H9 (cell line): ENCODE results near the gene MYO1E. TPM values are rescaled to one million over a fixed set of nuclear protein-coding genes. Genes with fewer than 3 reads are reported as not detected.

Experiments used
- DNase-seq: peaks from one replicate; pipeline ENCODE4 v3.0.0-alpha.2; 2017
- H2AFZ ChIP-seq: one replicate; pipeline ENCODE4 v1.6.1; 2013; ENCODE audit warnings: mild to moderate bottlenecking, low read length, control low read depth, moderate library complexity
- H2AK5ac ChIP-seq: 2 replicates; pipeline ENCODE4 v1.6.1; 2013; ENCODE audit warnings: low read length, control low read depth, mixed read lengths; ENCODE audit not compliant: insufficient read length
- H2BK120ac ChIP-seq: one replicate; pipeline ENCODE4 v1.6.1; 2013; ENCODE audit warnings: low read depth, mild to moderate bottlenecking, low read length, control low read depth, inconsistent platforms; ENCODE audit not compliant: poor library complexity, severe bottlenecking
- H2BK12ac ChIP-seq: 2 replicates; pipeline ENCODE4 v1.6.1; 2013; ENCODE audit warnings: low read length, control low read depth, mixed read lengths, low read depth; ENCODE audit not compliant: insufficient read length
- H2BK15ac ChIP-seq: 2 replicates; pipeline ENCODE4 v1.6.1; 2013; ENCODE audit warnings: low read depth, low read length, control low read depth
- H2BK20ac ChIP-seq: one replicate; pipeline ENCODE4 v1.6.1; 2013; ENCODE audit warnings: low read depth, mild to moderate bottlenecking, low read length, control low read depth, inconsistent platforms; ENCODE audit not compliant: poor library complexity, severe bottlenecking
- H2BK5ac ChIP-seq: 2 replicates; pipeline ENCODE4 v1.6.1; 2013; ENCODE audit warnings: low read length, control low read depth, mixed read lengths; ENCODE audit not compliant: insufficient read length
- H3K14ac ChIP-seq: 2 replicates; pipeline ENCODE4 v1.6.1; 2013; ENCODE audit warnings: low read length, control low read depth; ENCODE audit not compliant: insufficient read depth
- H3K18ac ChIP-seq: 2 replicates; pipeline ENCODE4 v1.6.1; 2013; ENCODE audit warnings: low read depth, mild to moderate bottlenecking, mixed read lengths, low read length, control low read depth; ENCODE audit not compliant: insufficient read length
- H3K23ac ChIP-seq: 2 replicates; pipeline ENCODE4 v1.6.1; 2013; ENCODE audit warnings: low read length, control low read depth, mixed read lengths, low read depth; ENCODE audit not compliant: insufficient read length
- H3K23me2 ChIP-seq: 2 replicates; pipeline ENCODE4 v1.6.1; 2013; ENCODE audit warnings: low read depth, mild to moderate bottlenecking, mixed read lengths, low read length, control low read depth; ENCODE audit not compliant: insufficient read length, poor library complexity, severe bottlenecking
- H3K27ac ChIP-seq: 2 replicates; pipeline ENCODE4 v1.5.1; 2013; ENCODE audit warnings: low read length, control low read depth, mixed read lengths, low read depth; ENCODE audit not compliant: insufficient read length
- H3K27me3 ChIP-seq: 2 replicates; pipeline ENCODE4 v1.6.1; 2013; ENCODE audit warnings: low read length, control low read depth, inconsistent platforms; ENCODE audit not compliant: insufficient read depth
- H3K4ac ChIP-seq: 2 replicates; pipeline ENCODE4 v1.6.1; 2013; ENCODE audit warnings: low read depth, mild to moderate bottlenecking, control low read depth, inconsistent platforms, low read length, moderate library complexity
- H3K4me1 ChIP-seq: 2 replicates; pipeline ENCODE4 v1.6.1; 2013; ENCODE audit warnings: low read length, control low read depth, inconsistent platforms; ENCODE audit not compliant: insufficient read depth
- H3K4me2 ChIP-seq: 2 replicates; pipeline ENCODE4 v1.6.1; 2013; ENCODE audit warnings: low read length, control low read depth, mixed read lengths; ENCODE audit not compliant: insufficient read length, insufficient read depth
- H3K56ac ChIP-seq: 2 replicates; pipeline ENCODE4 v1.6.1; 2013; ENCODE audit warnings: low read depth, mild to moderate bottlenecking, mixed read lengths, low read length, control low read depth; ENCODE audit not compliant: insufficient read length
- H3K79me1 ChIP-seq: 2 replicates; pipeline ENCODE4 v1.6.1; 2013; ENCODE audit warnings: low read depth, mild to moderate bottlenecking, moderate library complexity, low read length, control low read depth, inconsistent platforms; ENCODE audit not compliant: insufficient read depth, poor library complexity, severe bottlenecking
- H3K79me2 ChIP-seq: 2 replicates; pipeline ENCODE4 v1.6.1; 2013; ENCODE audit warnings: low read length, control low read depth, inconsistent platforms; ENCODE audit not compliant: insufficient read depth
- H3K9ac ChIP-seq: 2 replicates; pipeline ENCODE4 v1.6.1; 2013; ENCODE audit warnings: low read length, control low read depth, mixed read lengths; ENCODE audit not compliant: insufficient read length; ENCODE audit errors: extremely low read depth
- H3K9me3 ChIP-seq: one replicate; pipeline ENCODE4 v1.6.1; 2013; ENCODE audit warnings: low read depth, low read length, inconsistent platforms; ENCODE audit not compliant: control insufficient read depth
- H3T11ph ChIP-seq: one replicate; pipeline ENCODE4 v1.6.1; 2013; ENCODE audit warnings: mild to moderate bottlenecking, low read length, control low read depth, inconsistent platforms
- H4K20me1 ChIP-seq: one replicate; pipeline ENCODE4 v1.6.1; 2013; ENCODE audit not compliant: control insufficient read depth, insufficient read length, insufficient read depth
- H4K5ac ChIP-seq: 2 replicates; pipeline ENCODE4 v1.6.1; 2013; ENCODE audit warnings: low read depth, mild to moderate bottlenecking, mixed read lengths, low read length, control low read depth; ENCODE audit not compliant: insufficient read length
- H4K8ac ChIP-seq: replicated peaks from 2 replicates; pipeline ENCODE4 v1.6.1; 2013; ENCODE audit warnings: low read length, control low read depth, mixed read lengths, low read depth; ENCODE audit not compliant: insufficient read length
- H4K91ac ChIP-seq: 2 replicates; pipeline ENCODE4 v1.6.1; 2013; ENCODE audit warnings: low read depth, mild to moderate bottlenecking, moderate library complexity, mixed read lengths, low read length, control low read depth; ENCODE audit not compliant: insufficient read length
- H3K27ac Mint-ChIP-seq, 3 experiments: 2 replicates in 2 of 3; 3 replicates in 1 of 3; pipeline ENCODE4 v1.8.0; 2020 to 2021; ENCODE audit warnings: mixed read lengths in 3 of 3, mild to moderate bottlenecking in 1 of 3, moderate library complexity in 1 of 3
- H3K27me3 Mint-ChIP-seq: 2 replicates; pipeline ENCODE4 v1.8.0; 2021; ENCODE audit warnings: low read depth, mild to moderate bottlenecking, moderate library complexity, mixed read lengths
- H3K36me3 Mint-ChIP-seq, 3 experiments: 2 replicates in 2 of 3; 3 replicates in 1 of 3; pipeline ENCODE4 v1.8.0; 2020 to 2021; ENCODE audit warnings: low read depth in 3 of 3, mixed read lengths in 3 of 3; ENCODE audit not compliant: insufficient read depth in 1 of 3
- H3K4me1 Mint-ChIP-seq, 2 experiments: 2 replicates each; pipeline ENCODE4 v1.8.0; 2020; ENCODE audit warnings: mixed read lengths in 2 of 2
- H3K4me3 Mint-ChIP-seq, 2 experiments: 2 replicates in 1 of 2; 3 replicates in 1 of 2; pipeline ENCODE4 v1.8.0; 2020 to 2021; ENCODE audit warnings: mild to moderate bottlenecking in 2 of 2, mixed read lengths in 2 of 2, moderate library complexity in 1 of 2
- H3K9me3 Mint-ChIP-seq, 2 experiments: 2 replicates in 1 of 2; 3 replicates in 1 of 2; pipeline ENCODE4 v1.8.0; 2020; ENCODE audit warnings: mild to moderate bottlenecking in 2 of 2, mixed read lengths in 2 of 2, moderate library complexity in 1 of 2
- WGBS: extraction: QIAGEN DNeasy Blood & Tissue Kit; methylation state at CpG from one replicate; pipeline ENCODE4 v1.1.7; 2013; ENCODE audit warnings: missing lambda C conversion rate, low lambda C conversion rate, mixed read lengths; ENCODE audit not compliant: insufficient read length; ENCODE audit errors: extremely low coverage; 5-methylcytosine and 5-hydroxymethylcytosine counted together
- total RNA-seq: library from RNA; stranded (reverse); gene quantifications from 2 replicates; pipeline ENCODE4 v1.2.1, GENCODE V29; 2021
- TF ChIP-seq, protein P1 (sequence below): fragments of 200-600 bp; sonication (generic); conservative IDR thresholded peaks from 3 replicates; pipeline ENCODE4 v1.8.0; 2021; ENCODE audit warnings: antibody characterized with exemption, mild to moderate bottlenecking

Gene MYO1E
- total RNA-seq, 1 experiment from 2014 or later: 235 TPM

GRCh38 chr15:59307165-59307537 lies 65.5 kb downstream of the MYO1E start:
- TF ChIP-seq, protein P1, sequence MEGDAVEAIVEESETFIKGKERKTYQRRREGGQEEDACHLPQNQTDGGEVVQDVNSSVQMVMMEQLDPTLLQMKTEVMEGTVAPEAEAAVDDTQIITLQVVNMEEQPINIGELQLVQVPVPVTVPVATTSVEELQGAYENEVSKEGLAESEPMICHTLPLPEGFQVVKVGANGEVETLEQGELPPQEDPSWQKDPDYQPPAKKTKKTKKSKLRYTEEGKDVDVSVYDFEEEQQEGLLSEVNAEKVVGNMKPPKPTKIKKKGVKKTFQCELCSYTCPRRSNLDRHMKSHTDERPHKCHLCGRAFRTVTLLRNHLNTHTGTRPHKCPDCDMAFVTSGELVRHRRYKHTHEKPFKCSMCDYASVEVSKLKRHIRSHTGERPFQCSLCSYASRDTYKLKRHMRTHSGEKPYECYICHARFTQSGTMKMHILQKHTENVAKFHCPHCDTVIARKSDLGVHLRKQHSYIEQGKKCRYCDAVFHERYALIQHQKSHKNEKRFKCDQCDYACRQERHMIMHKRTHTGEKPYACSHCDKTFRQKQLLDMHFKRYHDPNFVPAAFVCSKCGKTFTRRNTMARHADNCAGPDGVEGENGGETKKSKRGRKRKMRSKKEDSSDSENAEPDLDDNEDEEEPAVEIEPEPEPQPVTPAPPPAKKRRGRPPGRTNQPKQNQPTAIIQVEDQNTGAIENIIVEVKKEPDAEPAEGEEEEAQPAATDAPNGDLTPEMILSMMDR: no peak
- Histone ChIP-seq H3K9ac (no peak overlapping the region), H4K91ac (no peak overlapping the region), H3K23me2 (no peaks in the 10 kb centered on the region), H3K4me2 (no peak overlapping the region), H3K14ac (no peak overlapping the region), H3K4ac (no peak overlapping the region), H3K4me1 (peaks cover 2% of the 10 kb centered on the region; the same call in 1 of the 2 replicates), H3K56ac (no peak overlapping the region), H4K20me1 (no peaks in the 10 kb centered on the region), H3K79me1 (no peaks in the 10 kb centered on the region), H4K5ac (no peak overlapping the region), H3K18ac (no peak overlapping the region), H2BK12ac (no peak overlapping the region), H2BK5ac (no peak overlapping the region), H2BK15ac (no peak overlapping the region), H2AK5ac (no peak overlapping the region), H3K9me3 (no peaks in the 10 kb centered on the region), H2AFZ (no peak overlapping the region), H2BK20ac (no peak overlapping the region), H3K79me2 (no peaks in the 10 kb centered on the region; the same call in 1 of the 2 replicates), H3K27ac (no peak overlapping the region), H3K23ac (no peak overlapping the region), H3K27me3 (no peaks in the 10 kb centered on the region), H2BK120ac (no peak overlapping the region), H3T11ph (no peak overlapping the region), H4K8ac (no peak overlapping the region)
- Mint-ChIP-seq H3K36me3 (no peaks in the 10 kb centered on the region; a peak in 1 of 7 replicates), H3K4me3 (no peak overlapping the region), H3K9me3 (no peaks in the 10 kb centered on the region), H3K27me3 (no peaks in the 10 kb centered on the region), H3K27ac (0 out of 7 replicates have a peak overlapping the region, but pooled peaks of 1 of the 3 experiments have one; percentile 41), H3K4me1 (peaks cover 26 to 30% of the 10 kb centered on the region in 2 experiments)
- no peak for DNase-seq
- no CpG with 5 or more reads among the region's 6 CpGs for WGBS
